Measurements from ENCODE around the gene DHODH. TPM values are rescaled to one million over a fixed set of nuclear protein-coding genes. Genes with fewer than 3 reads are reported as not detected.

The DHODH gene
- total and polyA plus RNA-seq, 2 of the 4 experiments (the other 2 are of a cell fraction) = 3.2 to 4.1 TPM

GRCh38 chr16:71966932-71967331 is 41.6 kb upstream of the DHODH start:
- Histone ChIP-seq H4K5ac (ENCODE audit: low read depth, low read length) (no peak overlapping the region), H4K20me1 (ENCODE audit: insufficient read depth, low read length) (no peaks in the 10 kb centered on the region), H4K91ac (ENCODE audit: insufficient read depth, low read depth, low read length) (no peak overlapping the region), H3K56ac (ENCODE audit: extremely low read depth, insufficient read depth, low read length) (no peak overlapping the region), H3K18ac (ENCODE audit: low read depth, low read length) (no peak overlapping the region), H2BK15ac (ENCODE audit: low read depth, low read length) (no peak overlapping the region), H3K4me2 (ENCODE audit: low read depth, low read length) (no peak overlapping the region), H3K36me3 (ENCODE audit: control insufficient read depth, insufficient read depth, low read length) (no peaks in the 10 kb centered on the region), H2BK5ac (ENCODE audit: low read depth, low read length, poor library complexity, severe bottlenecking) (no peak overlapping the region), H2BK20ac (ENCODE audit: low read depth, low read length) (no peak overlapping the region), H3K27me3 (ENCODE audit: control insufficient read depth, insufficient read depth, low read length) (peaks cover 3% of the 10 kb centered on the region), H4K8ac (ENCODE audit: low read depth in 2 of 2, low read length in 2 of 2) (no peak overlapping the region), H2AK9ac (replicated peaks; ENCODE audit: low read depth, low read length, poor library complexity) (no peak overlapping the region), H3K9me3 (ENCODE audit: control insufficient read depth, insufficient read depth, low read length) (no peaks in the 10 kb centered on the region), H2AK5ac (ENCODE audit: low read depth, low read length) (no peak overlapping the region), H3K23ac (ENCODE audit: low read depth, low read length) (no peak overlapping the region), H3K4me3 (ENCODE audit: insufficient read depth, low read depth, low read length) (no peak overlapping the region), H2BK120ac (ENCODE audit: low read depth, low read length) (no peak overlapping the region), H3K9me1 (ENCODE audit: insufficient read depth, low read length) (no peaks in the 10 kb centered on the region), H3K79me1 (ENCODE audit: low read depth in 1 of 2, low read length in 2 of 2) (no peaks in the 10 kb centered on the region), H3K4me1 (ENCODE audit: control insufficient read depth, insufficient read depth, low read length) (no peaks in the 10 kb centered on the region), H3K14ac (replicated peaks; ENCODE audit: low read depth, low read length) (no peak overlapping the region), H3K4ac (ENCODE audit: low read depth, low read length) (no peak overlapping the region), H2AFZ (replicated peaks; ENCODE audit: low read length, poor library complexity) (no peak overlapping the region), H3K27ac (ENCODE audit: insufficient read depth, low read length) (no peak overlapping the region), H3K9ac (ENCODE audit: low read depth, low read length) (no peak overlapping the region)
- ChIA-PET POLR2A (ENCODE audit: unreplicated experiment) (no interaction called here), CTCF (no interaction called here)
- in situ Hi-C loops (cut with MboI; ENCODE audit: low sequenced_read_pairs) (no loop called here), intact Hi-C loops (cut with micrococcal nuclease) (loop anchor here (10.0 kb wide), 1 partner anchor 202 kb away; no protein-coding TSS in a partner anchor), dilution Hi-C loops (cut with HindIII; ENCODE audit: low sequenced_read_pairs, unreplicated experiment) (no loop called here)
- no CpG with 5 or more reads among the region's 4 CpGs for WGBS, 2 experiments (ENCODE audit: extremely low coverage in 2 of 2, insufficient read length in 1 of 2)
- no peak for TF ChIP-seq ELK1 (IDR thresholded peaks at IDR 0.05; ENCODE audit: borderline replicate concordance, low read depth, low read length)
- no peak for TF ChIP-seq SMC3 (IDR thresholded peaks at IDR 0.05; ENCODE audit: low read depth, low read length)
- TF ChIP-seq CEBPB (IDR thresholded peaks at IDR 0.05; ENCODE audit: low read depth, low read length) = no peak
- no peak for TF ChIP-seq CTCF (conservative IDR thresholded peaks at IDR 0.05; ENCODE audit: low read depth, low read length)
- TF ChIP-seq MAFK (IDR thresholded peaks at IDR 0.05; ENCODE audit: low read depth, low read length) = no peak
- no peak for TF ChIP-seq USF2 (IDR thresholded peaks at IDR 0.05; ENCODE audit: low read depth, low read length)
- no peak for TF ChIP-seq RCOR1 (IDR thresholded peaks at IDR 0.05; ENCODE audit: insufficient replicate concordance, low read length)
- no peak for TF ChIP-seq CHD1 (IDR thresholded peaks at IDR 0.05; ENCODE audit: low read depth, low read length)
- TF ChIP-seq POLR2A (IDR thresholded peaks at IDR 0.05; ENCODE audit: low read depth, low read length) = no peak
- no peak for TF ChIP-seq FOS (IDR thresholded peaks at IDR 0.05; ENCODE audit: low read depth, low read length)
- no peak for TF ChIP-seq BHLHE40 (IDR thresholded peaks at IDR 0.05; ENCODE audit: low read depth, low read length)
- TF ChIP-seq MXI1 (IDR thresholded peaks at IDR 0.05; ENCODE audit: borderline replicate concordance, low read depth, low read length) = no peak
- no peak for TF ChIP-seq RAD21 (IDR thresholded peaks at IDR 0.05; ENCODE audit: low read length)
- no peak for TF ChIP-seq MAZ (IDR thresholded peaks at IDR 0.05; ENCODE audit: borderline replicate concordance, low read depth, low read length)
- no peak for TF ChIP-seq NFE2L2 (IDR thresholded peaks at IDR 0.05; ENCODE audit: low read depth, low read length)
- no peak for TF ChIP-seq RFX5 (IDR thresholded peaks at IDR 0.05; ENCODE audit: low read depth, low read length)
- BruUV-seq (replicated peaks) = no TSS peak
- no peak for DNase-seq
- ATAC-seq (ENCODE audit: low read depth) = no peak
